GM18909 (cell line): ENCODE measurements around the gene IFI44L.

Experiments used
- ATAC-seq: cut with Tn5 transposase; IDR thresholded peaks from one replicate; pipeline ENCODE4 v1.9.1; 2021; ENCODE audit warnings: mild to moderate bottlenecking; ENCODE audit not compliant: unreplicated experiment, poor library complexity

IFI44L gene

GRCh38 chr1:78682496-78682895 is 62.2 kb downstream of the IFI44L start:
- ATAC-seq = no peak

GRCh38 chr1:78683079-78683478 is 62.8 kb downstream of the IFI44L start:
- no peak for ATAC-seq

- no peak for ATAC-seq
These were observed 67.1 kb downstream of the IFI44L start for GRCh38 chr1:78687315-78687714.

- no peak for ATAC-seq
These were observed 67.7 kb downstream of the IFI44L start for GRCh38 chr1:78687914-78688313.

GRCh38 chr1:78688697-78689096 is 68.4 kb downstream of the IFI44L start:
- ATAC-seq = no peak

GRCh38 chr1:78690516-78690915 is 70.3 kb downstream of the IFI44L start:
- no peak for ATAC-seq

- no peak for ATAC-seq
These were observed 71.9 kb downstream of the IFI44L start for GRCh38 chr1:78691995-78692747.
